Activated T-helper 17 cell treated with anti-CD3 and anti-CD28 coated beads, Interleukin-2, amount 50 U/mL, for 72 hours (primary cell): Measurements from ENCODE around the gene FASN. TPM values are rescaled to one million over a fixed set of nuclear protein-coding genes. Genes with fewer than 3 reads are reported as not detected.

Experiments used
- ATAC-seq: fragments of 150-1000 bp; cut with Tn5 transposase; replicated peaks from 2 replicates; pipeline ENCODE4 v1.10.0; 2021; ENCODE audit warnings: mild to moderate bottlenecking, moderate library complexity
- H3K27ac Mint-ChIP-seq: one replicate; pipeline ENCODE4 v1.8.0; 2022; ENCODE audit warnings: mixed read lengths
- H3K27me3 Mint-ChIP-seq: one replicate; pipeline ENCODE4 v1.8.0; 2022; ENCODE audit warnings: mixed read lengths
- H3K36me3 Mint-ChIP-seq: one replicate; pipeline ENCODE4 v1.8.0; 2022; ENCODE audit warnings: low read depth, mild to moderate bottlenecking, mixed read lengths
- H3K4me1 Mint-ChIP-seq: one replicate; pipeline ENCODE4 v1.8.0; 2022; ENCODE audit warnings: mixed read lengths
- H3K4me3 Mint-ChIP-seq: one replicate; pipeline ENCODE4 v1.8.0; 2022; ENCODE audit warnings: mild to moderate bottlenecking, mixed read lengths
- H3K9me3 Mint-ChIP-seq: one replicate; pipeline ENCODE4 v1.8.0; 2022; ENCODE audit warnings: mixed read lengths
- total RNA-seq, 2 donors: library from RNA; stranded (reverse); gene quantifications; one replicate each; pipeline ENCODE4 v1.2.3, GENCODE V29; 2022

FASN gene
- total RNA-seq, 2 donors from 2014 or later = 109 to 242 TPM

DNA sequence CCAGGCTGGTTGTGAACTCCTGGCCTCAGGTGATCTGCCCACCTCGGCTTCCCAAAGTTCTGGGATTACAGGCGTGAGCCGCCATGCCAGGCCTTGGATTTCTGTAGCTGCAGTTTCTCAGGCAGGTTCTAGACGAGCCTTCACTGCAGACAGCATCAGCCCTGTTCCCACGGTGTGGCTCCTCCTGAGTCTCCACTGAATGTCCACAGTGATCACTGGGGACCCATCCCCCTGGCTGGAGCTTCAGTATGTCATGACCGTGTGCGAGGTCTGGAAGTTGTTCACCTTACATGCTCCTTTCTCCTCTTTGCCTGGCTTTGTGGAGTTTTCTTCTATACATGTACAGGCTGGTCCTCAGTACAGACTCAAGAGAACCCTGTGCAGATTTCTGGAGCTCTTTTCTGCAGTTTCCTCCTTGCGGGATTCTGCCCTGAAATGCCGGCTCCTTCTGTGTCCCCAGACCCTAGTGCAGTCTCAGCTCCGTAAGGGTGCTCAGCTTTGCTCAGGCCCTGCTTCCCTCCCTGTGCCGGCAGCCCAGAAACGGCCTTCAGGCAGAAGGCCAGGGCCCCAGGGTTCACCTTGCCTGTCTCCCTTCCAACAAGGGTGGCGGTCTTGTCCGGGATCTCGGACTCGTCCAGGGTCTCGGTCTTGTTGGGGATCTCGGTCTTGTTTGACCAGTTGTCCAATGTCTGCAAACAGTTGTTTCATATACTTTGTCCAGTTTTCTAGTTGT, 14.3 kb upstream of the FASN start:
- ATAC-seq = no peak
- Mint-ChIP-seq H3K9me3 (no peaks in the 10 kb centered on the region), H3K36me3 (no peaks in the 10 kb centered on the region), H3K27ac (no peak overlapping the region), H3K4me3 (no peak overlapping the region), H3K27me3 (no peaks in the 10 kb centered on the region), H3K4me1 (no peaks in the 10 kb centered on the region)

DNA sequence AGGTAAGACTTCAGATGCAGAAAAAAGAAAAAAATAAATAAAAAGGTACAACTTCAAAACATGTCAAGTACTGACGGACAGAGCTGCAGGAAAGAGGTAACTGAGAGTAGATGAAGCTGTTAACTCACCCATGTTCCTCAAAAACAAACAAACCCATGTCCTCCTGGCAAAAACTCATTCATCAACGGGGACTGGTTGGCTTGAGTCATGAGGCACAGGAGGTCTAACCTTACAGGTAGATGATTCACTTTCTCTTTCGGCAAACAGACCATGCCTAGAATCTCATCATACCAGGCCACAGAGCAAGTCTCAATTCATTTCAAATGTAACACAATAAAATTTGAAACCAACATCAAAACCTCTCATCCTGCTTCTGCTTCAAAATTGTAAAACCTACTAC, 12.3 kb upstream of the FASN start:
- Mint-ChIP-seq H3K27me3 (no peaks in the 10 kb centered on the region), H3K36me3 (no peaks in the 10 kb centered on the region), H3K27ac (peak overlapping the region; percentile 43), H3K4me3 (peak overlapping the region; percentile 16), H3K9me3 (no peaks in the 10 kb centered on the region), H3K4me1 (no peaks in the 10 kb centered on the region)
- ATAC-seq = peak; percentile 81

DNA sequence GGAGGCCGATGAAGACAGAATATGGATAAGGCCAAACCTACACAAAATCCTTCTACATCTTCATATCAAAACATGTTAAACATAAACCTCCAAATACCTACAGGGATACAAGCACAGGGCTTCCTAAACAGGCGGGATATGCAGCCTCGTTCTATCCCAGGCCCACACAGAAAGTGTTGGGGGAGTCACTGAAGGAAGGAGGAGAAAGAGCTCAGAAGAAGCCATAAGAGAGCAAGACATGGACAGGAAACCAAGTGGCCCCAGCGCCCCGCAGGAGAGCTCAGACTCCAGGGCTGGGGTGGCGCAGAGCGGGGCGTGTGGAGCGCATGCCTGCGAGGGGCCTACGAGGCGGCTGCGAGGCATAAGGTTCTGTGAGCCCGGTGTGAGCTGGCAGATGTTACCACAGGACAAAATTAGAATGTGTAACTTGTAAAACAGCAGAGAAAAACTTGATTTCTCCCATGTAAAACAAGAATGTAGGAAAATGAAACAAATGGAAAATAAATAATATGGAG, 11.0 kb upstream of the FASN start:
- no peaks in the 10 kb centered on the region for H3K4me1 Mint-ChIP-seq
- no peak overlapping the region for H3K27ac Mint-ChIP-seq
- no peak for ATAC-seq
- H3K27me3 Mint-ChIP-seq = no peaks in the 10 kb centered on the region
- no peaks in the 10 kb centered on the region for H3K36me3 Mint-ChIP-seq
- H3K9me3 Mint-ChIP-seq = no peaks in the 10 kb centered on the region
- H3K4me3 Mint-ChIP-seq = no peak overlapping the region

DNA sequence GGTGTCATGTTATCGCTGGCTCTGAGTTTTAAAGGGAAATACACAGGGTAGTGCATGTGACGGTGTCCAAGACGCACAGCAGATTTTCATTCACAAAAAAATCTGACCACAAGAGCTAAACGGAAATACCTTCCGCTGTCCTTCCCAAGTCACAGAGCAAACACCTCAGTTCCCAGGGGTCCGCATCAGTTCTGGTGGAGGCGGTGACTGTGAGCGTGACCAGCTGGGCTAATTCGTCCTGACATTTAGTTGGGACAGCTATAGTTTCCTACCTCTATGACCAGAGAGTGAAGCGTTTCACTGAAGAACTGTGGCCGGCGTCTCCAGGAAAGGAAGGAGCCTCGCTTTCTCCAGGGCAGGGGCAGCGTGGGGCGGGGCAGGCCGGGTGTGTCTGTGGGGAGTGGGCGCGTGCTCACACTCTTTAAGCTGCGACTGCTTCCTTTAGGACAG, 10.5 kb upstream of the FASN start:
- no peak overlapping the region for H3K4me3 Mint-ChIP-seq
- H3K4me1 Mint-ChIP-seq = no peaks in the 10 kb centered on the region
- ATAC-seq = no peak
- H3K27me3 Mint-ChIP-seq = no peaks in the 10 kb centered on the region
- no peak overlapping the region for H3K27ac Mint-ChIP-seq
- no peaks in the 10 kb centered on the region for H3K36me3 Mint-ChIP-seq
- H3K9me3 Mint-ChIP-seq = no peaks in the 10 kb centered on the region

DNA sequence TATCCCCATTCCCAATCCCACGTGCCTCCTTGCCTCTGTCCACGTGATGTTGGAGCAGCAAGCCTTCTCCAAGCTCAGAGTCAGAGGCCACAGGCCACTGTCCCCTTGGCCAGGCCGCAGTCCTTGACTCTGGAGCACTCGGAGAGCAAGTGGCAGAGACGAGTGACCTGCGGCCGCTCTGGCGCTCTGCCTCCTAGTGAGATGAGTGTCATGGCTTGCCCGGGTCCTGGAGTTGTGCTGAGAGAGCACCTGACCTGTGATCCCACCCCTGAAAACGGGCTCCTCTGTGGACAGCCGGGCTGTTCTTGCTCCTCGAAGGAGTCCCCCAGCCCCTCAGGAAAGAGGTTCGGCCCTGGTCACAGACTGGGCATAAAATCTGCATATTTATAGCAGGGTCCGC, 10.0 kb upstream of the FASN start:
- Mint-ChIP-seq H3K4me3 (no peak overlapping the region), H3K4me1 (no peaks in the 10 kb centered on the region), H3K27ac (no peak overlapping the region)

DNA sequence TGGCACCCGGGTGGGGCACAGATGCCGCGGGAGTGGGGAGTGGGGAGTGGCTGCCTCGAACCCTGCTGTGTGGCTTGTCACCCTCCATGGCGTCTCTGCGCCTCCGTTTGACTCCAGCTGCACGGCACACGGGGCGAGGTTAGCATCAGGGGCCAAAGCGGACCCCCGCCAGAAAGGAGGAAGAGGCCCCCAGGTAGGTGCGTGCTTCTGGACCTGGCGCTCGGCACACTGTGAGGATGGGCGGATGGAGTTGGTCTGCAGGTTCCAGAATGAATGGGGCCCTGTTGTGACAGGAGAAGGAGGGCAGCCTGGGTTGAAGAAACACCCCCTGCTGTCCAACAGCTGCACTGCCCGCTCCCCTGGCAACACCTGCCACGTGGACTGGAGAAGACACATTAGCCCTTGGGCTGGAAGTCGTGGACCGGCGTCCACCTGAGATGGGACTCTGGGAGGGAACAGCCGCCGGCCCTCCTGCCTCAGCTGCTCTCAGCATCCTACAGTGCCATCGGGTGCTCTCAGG, 9.4 kb upstream of the FASN start:
- H3K27me3 Mint-ChIP-seq = no peaks in the 10 kb centered on the region
- no peaks in the 10 kb centered on the region for H3K9me3 Mint-ChIP-seq
- H3K27ac Mint-ChIP-seq = no peak overlapping the region
- H3K36me3 Mint-ChIP-seq = no peaks in the 10 kb centered on the region
- H3K4me3 Mint-ChIP-seq = peak overlapping the region; percentile 90
- no peak for ATAC-seq
- H3K4me1 Mint-ChIP-seq = no peaks in the 10 kb centered on the region

More for the DNA sequence above, 10.0 kb upstream of the FASN start:
- Mint-ChIP-seq H3K36me3 (no peaks in the 10 kb centered on the region), H3K27me3 (no peaks in the 10 kb centered on the region), H3K9me3 (no peaks in the 10 kb centered on the region)
- no peak for ATAC-seq

DNA sequence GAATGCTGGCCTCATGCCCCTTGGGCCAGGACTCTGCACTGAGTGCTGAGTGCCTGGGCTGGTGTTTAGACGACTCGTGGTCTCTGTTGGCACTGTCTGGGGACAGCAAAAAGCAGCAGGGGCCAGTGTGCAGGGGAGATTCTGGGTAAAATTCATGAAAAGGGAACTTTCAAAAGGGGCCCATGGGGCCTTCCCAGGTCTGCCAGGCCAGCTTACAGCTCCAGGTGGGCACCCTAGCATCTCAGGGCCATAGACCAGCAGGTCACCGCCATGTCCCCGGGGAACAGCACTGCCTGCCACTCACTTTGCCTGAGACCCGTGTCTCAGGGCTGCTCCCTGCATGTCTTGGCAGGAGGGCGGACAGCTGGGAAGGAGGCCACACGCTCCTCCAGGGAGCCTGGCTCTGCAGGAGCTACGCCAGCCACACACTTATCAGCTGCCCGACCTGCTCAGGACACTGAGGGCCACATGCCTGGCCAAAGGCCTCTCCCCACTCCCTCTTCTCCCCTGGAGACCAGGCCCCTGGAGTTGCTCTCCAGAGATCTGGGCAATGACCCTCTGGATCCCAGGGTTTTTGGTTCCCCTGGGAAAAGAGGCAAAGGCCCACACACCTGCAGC, 8.8 kb upstream of the FASN start:
- Mint-ChIP-seq H3K36me3 (no peaks in the 10 kb centered on the region), H3K4me3 (peak overlapping the region; percentile 90), H3K27me3 (no peaks in the 10 kb centered on the region), H3K9me3 (no peaks in the 10 kb centered on the region), H3K27ac (peak overlapping the region; percentile 92), H3K4me1 (no peaks in the 10 kb centered on the region)
- no peak for ATAC-seq

DNA sequence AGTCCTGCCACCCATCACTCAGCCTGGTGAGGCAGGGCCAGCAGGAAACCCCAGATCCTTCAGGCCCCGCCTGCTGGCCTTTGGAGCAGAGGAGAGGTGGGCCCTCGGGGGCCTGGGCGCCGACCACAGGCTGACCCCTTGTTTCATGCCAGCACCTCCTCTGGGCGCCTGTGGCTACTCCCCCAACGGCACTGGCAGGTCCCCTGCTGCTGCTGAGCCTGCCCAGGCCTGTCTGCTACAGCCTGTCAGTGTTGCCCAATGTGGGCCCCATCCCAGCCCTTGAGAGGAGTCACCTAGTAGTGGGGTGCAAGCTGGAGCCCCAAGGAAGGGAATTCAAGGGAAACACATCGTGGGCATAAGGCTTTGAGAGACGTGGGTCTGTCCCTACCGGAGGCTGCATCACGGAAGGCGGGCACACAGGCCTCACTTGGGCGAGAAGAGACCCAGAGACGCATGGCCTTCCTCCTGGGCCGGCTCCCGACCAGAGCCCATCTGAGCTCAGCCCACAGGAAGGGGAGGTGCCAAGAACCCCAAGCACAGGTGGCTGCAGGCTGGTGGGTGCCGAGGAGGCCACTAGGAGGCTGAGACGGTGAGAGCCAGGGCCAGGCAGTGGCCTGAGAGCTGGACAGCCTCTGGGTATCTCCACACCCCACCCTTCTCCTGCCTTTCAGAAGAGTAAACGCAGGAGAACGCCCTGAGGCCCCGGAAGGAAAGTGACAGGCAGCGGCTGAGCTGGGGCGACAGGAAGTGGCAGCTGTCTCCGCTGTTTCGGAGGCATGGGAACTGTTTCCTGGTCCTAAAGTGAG, 8.0 kb upstream of the FASN start:
- H3K9me3 Mint-ChIP-seq = no peaks in the 10 kb centered on the region
- H3K27ac Mint-ChIP-seq = peak overlapping the region; percentile 92
- H3K36me3 Mint-ChIP-seq = no peaks in the 10 kb centered on the region
- no peaks in the 10 kb centered on the region for H3K27me3 Mint-ChIP-seq
- no peaks in the 10 kb centered on the region for H3K4me1 Mint-ChIP-seq
- peak overlapping the region; percentile 90 for H3K4me3 Mint-ChIP-seq
- peak; percentile 91 for ATAC-seq

DNA sequence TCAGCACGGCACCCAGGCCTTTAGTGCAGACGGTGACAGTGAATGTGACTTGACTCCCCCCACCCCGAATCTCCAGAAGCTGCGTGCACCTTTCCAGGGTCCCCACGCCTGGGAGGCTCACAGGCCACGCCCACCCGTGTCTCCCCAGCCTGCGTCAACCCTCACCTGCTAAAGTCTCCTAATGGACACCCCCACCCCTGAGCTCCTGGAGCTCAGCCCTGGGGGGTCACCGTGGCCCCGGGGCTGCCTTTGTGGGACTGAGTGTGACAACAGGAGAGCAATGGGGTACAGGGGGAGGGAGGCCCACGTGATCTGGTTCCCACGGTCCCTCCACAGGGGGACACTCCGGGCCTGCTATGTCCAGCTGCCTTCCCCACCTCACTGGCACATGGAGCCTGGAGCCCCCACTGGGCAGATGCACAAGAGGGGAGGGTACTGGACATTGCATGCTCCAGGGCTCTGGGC, 7.4 kb upstream of the FASN start:
- peak overlapping the region; percentile 92 for H3K27ac Mint-ChIP-seq
- ATAC-seq = no peak
- H3K4me1 Mint-ChIP-seq = no peaks in the 10 kb centered on the region
- H3K27me3 Mint-ChIP-seq = no peaks in the 10 kb centered on the region
- no peaks in the 10 kb centered on the region for H3K36me3 Mint-ChIP-seq
- H3K4me3 Mint-ChIP-seq = peak overlapping the region; percentile 90
- H3K9me3 Mint-ChIP-seq = no peaks in the 10 kb centered on the region

DNA sequence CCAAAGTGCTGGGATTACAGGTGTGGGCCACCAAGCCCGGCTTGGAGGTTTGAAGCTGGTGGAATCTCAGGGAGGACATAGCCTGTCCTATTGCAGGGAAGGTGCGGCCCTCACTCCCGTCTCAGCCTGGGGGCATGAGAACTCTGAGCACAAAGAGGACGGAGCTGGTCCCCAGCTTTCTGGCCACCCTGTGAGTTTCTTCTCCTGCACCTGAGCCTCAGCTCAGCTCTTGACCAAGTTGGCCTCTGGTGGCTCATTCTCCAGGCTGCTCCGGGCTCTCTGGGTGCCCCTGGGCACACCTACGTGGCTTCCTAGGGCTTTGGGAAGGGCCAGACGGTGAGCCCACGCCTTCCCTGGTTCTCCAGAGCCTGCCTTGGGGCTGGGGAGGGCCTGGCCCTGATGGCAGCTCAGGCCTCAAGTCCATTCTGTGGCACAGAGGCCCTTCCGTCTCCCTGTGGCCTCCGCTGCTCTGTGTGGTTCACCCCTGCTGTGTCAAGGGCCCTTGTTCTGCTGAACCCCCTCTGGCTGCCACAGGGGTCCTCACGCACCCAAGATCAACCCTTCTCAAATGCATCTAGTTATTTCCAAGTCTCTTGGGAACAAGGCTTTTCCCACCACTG, 6.9 kb upstream of the FASN start:
- Mint-ChIP-seq H3K27me3 (no peaks in the 10 kb centered on the region), H3K36me3 (no peaks in the 10 kb centered on the region), H3K4me1 (no peaks in the 10 kb centered on the region), H3K9me3 (no peaks in the 10 kb centered on the region), H3K4me3 (peak overlapping the region; percentile 90), H3K27ac (peak overlapping the region; percentile 92)
- no peak for ATAC-seq

DNA sequence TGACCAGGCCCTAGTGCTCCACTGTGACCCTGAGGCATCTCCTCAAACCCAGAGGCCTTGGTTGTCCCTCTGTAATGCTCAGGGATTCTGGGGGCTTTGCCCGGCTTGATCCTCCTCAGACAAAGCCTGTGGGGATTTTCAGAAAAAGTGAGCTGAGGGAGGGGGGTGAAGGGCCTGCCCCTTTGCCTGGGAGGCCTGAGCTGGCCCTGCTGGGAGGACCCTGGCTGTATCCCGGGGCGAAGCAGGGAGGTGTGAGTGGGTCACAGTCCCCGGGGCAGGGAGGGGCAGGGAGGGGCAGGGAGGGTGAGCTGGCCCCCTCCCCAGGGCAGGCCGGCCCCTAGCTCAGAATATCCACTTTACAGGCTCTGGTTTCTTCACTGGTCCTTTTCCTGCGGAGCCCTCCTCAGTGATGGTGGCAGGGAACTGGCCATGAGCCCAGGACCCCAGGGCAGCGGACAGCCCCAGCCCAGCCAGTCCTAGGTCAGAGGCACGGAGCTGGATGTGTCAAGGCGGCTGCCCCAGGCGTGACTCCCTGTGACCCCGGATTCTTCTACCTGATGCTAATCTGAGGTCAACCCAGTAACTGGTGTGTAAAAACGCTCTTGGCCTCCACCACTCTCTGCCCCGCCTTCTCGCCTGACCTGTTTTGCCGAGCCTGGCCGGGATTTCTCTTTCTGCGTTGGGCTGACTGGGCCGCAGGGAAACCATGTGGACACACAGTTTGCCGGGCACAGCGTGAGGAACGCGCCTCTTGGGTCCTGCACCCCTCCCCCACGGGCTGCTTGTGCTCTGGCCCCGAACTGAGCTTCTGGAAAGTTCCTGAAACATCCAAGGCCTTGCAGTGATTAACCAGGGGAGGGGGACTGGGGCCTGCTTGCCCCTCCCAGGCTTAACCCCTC, 5.8 kb upstream of the FASN start:
- Mint-ChIP-seq H3K36me3 (no peaks in the 10 kb centered on the region), H3K4me1 (no peaks in the 10 kb centered on the region), H3K27me3 (no peaks in the 10 kb centered on the region), H3K9me3 (no peaks in the 10 kb centered on the region), H3K4me3 (no peak overlapping the region), H3K27ac (no peak overlapping the region)
- ATAC-seq = no peak

DNA sequence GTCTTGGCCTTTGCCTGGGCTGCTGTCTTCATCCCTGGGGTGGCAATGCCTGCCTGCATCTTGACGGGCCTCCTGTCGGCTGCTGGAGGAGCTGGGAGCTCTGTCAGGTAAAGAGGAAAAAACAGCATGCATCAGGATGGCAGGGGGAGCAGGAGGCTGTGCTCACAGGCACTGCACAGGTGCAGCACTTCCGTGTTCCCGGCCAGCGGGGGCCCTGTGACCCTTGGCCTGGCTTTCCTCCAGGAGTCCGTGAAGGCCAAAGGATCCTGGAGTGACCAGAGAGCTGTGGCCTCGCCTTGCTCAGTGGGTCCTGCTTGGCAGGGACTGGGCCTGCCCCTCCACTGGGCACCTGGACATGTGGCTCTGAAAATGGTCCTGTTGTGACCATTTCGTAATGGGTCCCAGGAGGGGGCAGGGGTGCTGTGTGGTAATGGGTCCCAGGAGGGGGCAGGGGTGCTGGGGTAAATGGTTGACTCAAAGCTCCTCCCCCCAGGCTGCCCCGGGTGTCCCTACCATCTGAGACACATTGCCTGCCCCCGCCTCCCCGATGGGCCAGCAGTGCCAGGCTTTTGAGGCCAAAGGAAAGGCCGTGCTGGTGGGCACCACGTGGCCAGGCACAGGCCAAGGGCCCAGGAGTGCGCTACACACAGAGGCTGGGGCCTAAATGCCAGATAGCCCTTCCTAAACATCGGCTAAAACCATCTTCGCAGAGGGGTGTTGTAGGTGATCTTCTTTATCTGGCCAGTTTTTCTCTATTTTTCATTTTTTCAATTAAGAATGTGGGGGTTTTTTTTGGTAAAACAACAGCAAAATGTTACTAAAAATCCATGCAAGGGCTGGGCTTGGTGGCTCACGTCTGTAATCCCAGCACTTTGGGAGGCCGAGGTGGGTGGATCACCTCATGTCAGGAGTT, 4.0 kb upstream of the FASN start:
- no peak overlapping the region for H3K4me3 Mint-ChIP-seq
- H3K27me3 Mint-ChIP-seq = no peaks in the 10 kb centered on the region
- ATAC-seq = no peak
- H3K27ac Mint-ChIP-seq = no peak overlapping the region
- H3K9me3 Mint-ChIP-seq = no peaks in the 10 kb centered on the region
- H3K4me1 Mint-ChIP-seq = no peaks in the 10 kb centered on the region
- no peaks in the 10 kb centered on the region for H3K36me3 Mint-ChIP-seq
